Skeletal muscle cell (primary cell): ENCODE data around the gene MBLAC1.
A peak's percentile ranks its signal among the peaks of the same experiment; 100 is the strongest.

Source experiments
- DNase-seq: peaks from one replicate; pipeline ENCODE4 v3.0.0-alpha.2; 2010; ENCODE audit warnings: low read depth
- H3K4me3 ChIP-seq: 2 replicates; pipeline ENCODE4 v1.5.1; 2011; ENCODE audit warnings: low read depth, mild to moderate bottlenecking, control low read depth, low read length, moderate library complexity

MBLAC1 gene

GRCh38 chr7:100147278-100147677 lies 20.5 kb downstream of the MBLAC1 start:
- no peak for DNase-seq
- no peak overlapping the region for H3K4me3 ChIP-seq

GRCh38 chr7:100148225-100148558 lies 21.4 kb downstream of the MBLAC1 start:
- H3K4me3 ChIP-seq = peak overlapping the region; percentile 98

DNA sequence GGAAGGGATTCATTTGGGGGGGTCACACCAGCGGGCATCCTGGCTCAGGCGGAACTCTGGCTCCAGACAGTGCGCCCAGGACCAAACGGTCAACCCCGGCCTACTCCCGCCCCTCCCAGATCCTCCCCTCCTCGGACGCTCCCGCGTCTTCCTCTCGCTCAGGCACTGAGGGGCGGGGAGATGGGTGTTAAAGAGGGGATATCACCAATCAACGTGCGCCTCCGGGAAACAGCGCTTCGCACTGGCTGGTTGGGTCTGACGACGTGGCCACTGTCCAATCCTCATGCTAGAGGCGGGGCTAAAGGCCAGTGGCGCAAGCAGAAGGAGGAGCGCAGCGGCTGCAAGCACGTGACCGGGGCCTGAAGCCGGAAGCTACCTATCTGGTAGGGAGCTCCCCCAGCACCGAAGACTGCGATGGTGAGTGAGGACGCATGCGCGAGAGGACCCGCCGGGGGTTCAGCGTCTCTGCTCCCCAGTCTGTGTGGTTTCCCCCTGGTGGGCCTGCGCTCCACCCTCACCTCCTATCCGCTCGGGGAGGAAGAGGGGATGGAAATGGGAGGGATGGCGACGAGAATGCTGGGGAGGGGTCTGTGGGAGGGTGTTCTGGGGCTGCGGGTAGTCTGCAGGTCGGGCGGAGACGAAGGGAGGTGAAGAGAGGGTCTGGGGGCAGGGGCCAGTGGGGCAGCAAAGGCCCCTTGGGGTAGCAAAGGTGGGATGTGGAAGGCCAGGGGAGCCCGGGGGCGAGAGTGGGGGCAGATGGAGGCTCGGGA lies 22.0 kb downstream of the MBLAC1 start, which contains the start of gene LAMTOR4:
LAMTOR4 (plus strand) TSS at position 360 of the 770 bp plus-strand sequence; CDS start at position 415, 55 bp downstream.
- DNase-seq = peak; percentile 96
- peak within 1 kb of the TSS; percentile 98 for H3K4me3 ChIP-seq

More at GRCh38 chr7:100148225-100148558, 21.4 kb downstream of the MBLAC1 start:
- DNase-seq = no peak

DNA sequence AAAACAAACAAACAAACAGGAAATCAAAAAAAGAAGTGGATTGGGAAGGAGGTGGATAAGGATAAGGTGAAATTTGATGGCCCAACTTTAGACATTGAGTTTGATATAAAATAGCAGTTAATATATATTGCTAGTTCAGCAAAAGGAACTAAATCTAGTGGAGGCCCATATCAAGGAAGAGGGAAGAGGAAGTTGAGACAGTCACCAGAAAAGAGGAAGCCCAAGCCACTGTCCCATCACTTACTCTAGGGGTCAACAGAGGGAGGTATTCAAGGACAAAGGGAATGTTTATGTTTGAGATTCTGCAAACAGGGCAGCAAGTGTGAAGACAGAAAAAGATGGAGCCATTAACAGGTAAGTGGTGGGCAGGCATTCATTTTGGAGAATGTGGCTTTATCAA lies 25.6 kb downstream of the MBLAC1 start:
- no peak for DNase-seq
- no peak overlapping the region for H3K4me3 ChIP-seq

- DNase-seq = no peak
- H3K4me3 ChIP-seq = no peak overlapping the region
Measured at GRCh38 chr7:100152937-100153666, 26.3 kb downstream of the MBLAC1 start.

DNA sequence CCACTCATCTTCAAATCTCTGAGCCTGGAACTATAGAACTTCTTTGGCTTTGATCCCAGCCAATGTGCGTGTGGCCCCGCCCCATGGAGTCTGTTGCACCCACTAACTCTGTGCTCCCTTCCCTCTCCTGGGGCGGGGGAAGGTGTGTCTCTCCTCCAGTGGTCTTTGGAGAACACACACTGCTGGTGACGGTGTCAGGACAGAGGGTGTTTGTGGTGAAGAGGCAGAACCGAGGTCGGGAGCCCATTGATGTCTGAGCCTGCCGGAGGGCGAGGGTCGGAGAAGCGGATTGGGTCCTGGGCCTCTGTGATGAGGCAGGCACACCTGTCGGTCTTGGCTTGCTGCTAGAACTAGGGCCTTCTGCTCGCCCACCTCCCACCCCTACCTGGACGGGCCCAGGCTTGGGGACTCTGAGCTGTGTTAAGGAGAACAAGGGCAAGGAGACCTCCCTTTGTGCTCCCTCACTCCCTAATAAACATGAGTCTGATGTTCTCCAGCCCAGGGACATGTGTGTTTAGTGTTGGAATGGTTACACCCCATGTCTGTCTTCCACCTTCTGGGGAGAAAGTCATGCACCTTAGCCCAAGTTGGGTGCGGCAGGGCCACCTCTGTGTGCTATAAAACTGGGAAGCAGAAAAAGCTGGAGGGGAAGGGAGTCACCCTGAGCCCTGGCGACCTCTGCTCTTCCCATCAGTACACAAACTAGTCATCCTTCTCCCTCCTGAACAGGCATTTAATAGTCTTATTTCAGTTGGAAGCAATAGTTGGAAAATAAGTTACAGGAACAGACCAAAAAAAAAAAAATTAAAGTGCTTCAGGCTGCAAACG lies 27.2 kb downstream of the MBLAC1 start:
- DNase-seq = no peak
- H3K4me3 ChIP-seq = no peak overlapping the region

DNA sequence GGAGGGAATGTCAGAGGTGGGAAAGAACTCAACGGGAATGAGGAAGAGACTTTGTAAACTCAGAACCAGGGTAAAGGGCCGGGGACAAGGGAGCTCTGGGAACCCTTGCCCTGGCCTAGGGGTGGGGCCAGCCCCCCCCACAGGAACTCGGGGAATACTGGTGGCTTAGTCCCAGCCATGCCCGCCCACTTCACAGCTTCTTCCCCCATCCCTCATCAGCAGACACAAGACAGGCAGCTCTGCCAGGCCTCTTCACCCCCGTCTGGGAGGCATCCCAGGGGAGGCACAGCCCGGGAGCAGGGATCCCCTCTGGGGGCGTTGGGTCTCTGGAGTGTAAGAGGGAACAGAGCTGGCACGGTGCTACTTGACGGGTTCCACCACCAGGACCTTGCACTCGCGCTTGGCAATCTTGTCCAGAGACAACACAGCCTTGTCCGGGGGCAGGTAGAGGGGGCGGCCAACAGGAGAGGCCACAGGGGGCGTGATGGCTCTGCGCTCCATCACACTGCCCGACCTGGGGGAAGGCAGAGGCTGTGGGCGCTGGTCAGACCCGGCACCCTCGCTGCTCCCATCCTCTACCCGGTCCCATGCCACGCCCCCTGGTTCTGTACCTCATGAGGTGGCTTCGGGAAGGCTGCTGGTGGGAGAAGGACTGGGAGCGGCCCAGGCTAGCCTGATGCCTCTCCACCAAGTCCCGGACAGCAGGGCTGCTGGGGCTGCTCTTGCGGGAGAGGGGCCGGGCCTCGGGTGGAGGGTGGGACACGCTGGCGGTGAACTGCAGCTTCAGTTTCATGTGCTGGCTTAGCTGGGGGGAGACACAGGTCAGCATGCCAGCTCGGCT lies 28.1 kb downstream of the MBLAC1 start:
- H3K4me3 ChIP-seq = no peak overlapping the region
- DNase-seq = no peak

- H3K4me3 ChIP-seq = no peak overlapping the region
- DNase-seq = no peak
Measured at GRCh38 chr7:100155553-100156317, 29.0 kb downstream of the MBLAC1 start.

GRCh38 chr7:100156331-100157068 lies 29.7 kb downstream of the MBLAC1 start:
- DNase-seq = no peak
- H3K4me3 ChIP-seq = no peak overlapping the region

GRCh38 chr7:100157069-100157333 lies 30.2 kb downstream of the MBLAC1 start:
- H3K4me3 ChIP-seq = no peak overlapping the region
- DNase-seq = no peak

DNA sequence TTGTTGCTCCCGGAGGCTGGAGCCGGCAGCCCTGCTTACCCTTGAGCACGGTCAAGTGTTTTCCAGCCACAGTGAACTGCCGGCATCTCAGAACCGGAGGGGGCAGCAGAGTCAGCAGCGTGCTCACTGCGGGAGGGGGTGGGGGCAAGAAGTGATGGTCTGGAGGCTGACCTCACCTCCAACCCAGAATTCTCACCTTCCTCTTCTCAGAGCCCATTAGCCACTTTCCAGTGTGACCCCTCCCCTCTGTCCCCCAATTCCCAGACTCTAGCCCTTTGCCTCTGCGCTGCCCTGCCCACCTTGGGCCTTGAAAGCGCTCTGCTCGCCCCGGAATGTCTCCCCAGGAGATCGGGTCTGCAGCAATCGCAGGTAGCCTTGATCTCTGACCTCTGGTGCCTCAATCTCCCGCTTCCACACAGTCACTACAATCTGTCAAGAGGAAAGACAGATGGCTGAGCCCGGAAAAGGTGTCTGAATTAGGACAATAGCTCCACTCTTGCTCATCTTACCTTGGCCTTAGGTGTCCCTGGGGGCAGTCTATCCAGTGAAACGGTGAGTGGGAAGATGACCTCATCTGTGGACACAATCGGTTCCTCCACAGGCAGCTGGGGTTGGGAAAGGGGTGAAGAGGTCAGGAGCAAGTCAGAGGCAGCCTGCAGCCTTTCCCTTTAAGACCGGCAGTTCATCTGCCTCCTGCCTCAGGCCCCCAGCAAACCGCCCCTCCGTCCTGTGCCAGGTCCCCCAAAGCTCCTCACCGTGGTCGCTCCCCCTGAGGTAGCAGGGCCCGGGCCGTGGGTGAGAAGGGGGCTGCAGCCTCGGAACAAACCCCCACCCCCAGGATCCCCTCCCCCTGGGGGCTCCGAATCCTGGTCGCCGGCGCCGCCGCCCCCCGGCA lies 30.8 kb downstream of the MBLAC1 start:
- peak; percentile 15 for DNase-seq
- H3K4me3 ChIP-seq = peak overlapping the region; percentile 76

DNA sequence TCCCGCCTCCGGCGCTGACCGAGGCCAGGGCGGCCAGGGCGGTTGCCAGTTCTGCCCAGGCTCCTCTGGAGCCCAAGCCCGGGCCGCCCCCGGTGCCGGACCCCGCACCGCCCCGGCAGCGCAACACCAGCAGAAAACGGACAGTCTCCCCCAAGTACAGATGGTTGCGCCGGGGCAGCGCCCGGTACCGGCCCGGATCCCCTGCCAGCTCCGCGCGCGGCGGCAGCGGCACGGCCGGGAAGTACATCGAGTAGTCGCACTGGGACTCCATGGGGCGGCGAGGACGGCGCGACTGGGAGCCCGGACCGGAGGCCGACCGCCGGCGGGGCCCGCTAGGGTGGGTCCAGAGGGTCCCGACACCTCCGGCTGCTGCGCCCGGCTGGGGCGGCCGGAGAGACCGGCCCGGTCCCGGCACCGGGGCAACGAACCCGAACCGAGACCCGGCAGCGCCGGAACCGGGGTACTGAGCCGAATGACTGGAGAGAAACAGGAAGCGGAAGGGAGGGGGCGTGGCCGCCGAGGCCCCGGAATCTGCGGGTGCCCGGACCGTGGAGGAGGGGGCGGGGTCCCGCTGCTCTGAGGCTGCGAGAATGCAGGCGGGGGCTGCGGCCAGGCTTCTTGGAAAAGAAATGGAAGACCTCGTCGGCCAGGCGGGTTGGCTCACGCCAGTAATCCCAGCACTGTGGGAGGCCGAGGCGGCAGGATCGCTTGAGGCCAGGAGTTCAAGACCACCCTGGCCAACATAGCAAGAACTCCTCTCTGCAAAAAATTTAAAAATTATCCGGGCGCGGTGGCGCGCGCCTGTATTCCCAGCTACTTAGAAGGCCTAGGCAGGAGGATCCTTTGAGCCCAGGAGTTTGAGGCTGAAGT lies 31.7 kb downstream of the MBLAC1 start, which contains the start of gene TRAPPC14:
TRAPPC14 (minus strand) TSS at position 495 of the 870 bp plus-strand sequence; CDS start at position 271, 224 bp downstream.
- peak within 1 kb of the TSS; percentile 76 for H3K4me3 ChIP-seq
- peak; percentile 41 for DNase-seq

GRCh38 chr7:100159099-100159623 lies 32.4 kb downstream of the MBLAC1 start:
- peak overlapping the region; percentile 76 for H3K4me3 ChIP-seq
- DNase-seq = no peak

GRCh38 chr7:100160067-100160466 lies 33.3 kb downstream of the MBLAC1 start:
- no peak overlapping the region for H3K4me3 ChIP-seq

DNA sequence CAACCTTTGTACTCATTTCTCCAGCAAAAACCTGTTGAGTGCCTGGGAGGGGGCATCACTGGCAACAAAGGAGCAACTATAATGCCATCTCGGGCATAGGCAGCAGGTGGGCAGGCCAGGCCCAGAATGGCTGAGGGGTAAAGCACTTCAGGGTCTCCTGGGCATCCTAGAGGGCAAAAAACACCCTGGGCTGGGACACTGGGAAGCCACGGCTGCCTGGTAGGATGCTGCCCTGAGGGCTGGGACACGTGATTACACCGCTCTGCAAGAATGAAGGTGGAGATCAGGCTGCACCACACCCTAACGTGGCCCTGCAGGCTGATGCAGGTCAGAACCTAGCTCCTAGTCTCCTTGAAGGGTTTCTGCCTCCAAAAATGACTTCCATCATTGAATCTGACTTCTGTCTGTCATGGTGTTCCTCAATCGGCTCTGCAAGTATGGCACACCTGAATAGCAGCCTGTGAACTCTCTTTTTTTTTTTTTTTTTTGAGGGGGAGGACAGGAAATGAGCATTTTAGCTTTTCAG lies 36.3 kb downstream of the MBLAC1 start:
- no peak for DNase-seq
- H3K4me3 ChIP-seq = no peak overlapping the region

More at GRCh38 chr7:100160067-100160466, 33.3 kb downstream of the MBLAC1 start:
- DNase-seq = no peak
